ENCODE measurements around the gene RAB20.
"Not testable (repeated sequence)": the region's sequence is repeated elsewhere in the genome, so short reads cannot be mapped to it uniquely, and the experiment has no call there.

The RAB20 gene

DNA sequence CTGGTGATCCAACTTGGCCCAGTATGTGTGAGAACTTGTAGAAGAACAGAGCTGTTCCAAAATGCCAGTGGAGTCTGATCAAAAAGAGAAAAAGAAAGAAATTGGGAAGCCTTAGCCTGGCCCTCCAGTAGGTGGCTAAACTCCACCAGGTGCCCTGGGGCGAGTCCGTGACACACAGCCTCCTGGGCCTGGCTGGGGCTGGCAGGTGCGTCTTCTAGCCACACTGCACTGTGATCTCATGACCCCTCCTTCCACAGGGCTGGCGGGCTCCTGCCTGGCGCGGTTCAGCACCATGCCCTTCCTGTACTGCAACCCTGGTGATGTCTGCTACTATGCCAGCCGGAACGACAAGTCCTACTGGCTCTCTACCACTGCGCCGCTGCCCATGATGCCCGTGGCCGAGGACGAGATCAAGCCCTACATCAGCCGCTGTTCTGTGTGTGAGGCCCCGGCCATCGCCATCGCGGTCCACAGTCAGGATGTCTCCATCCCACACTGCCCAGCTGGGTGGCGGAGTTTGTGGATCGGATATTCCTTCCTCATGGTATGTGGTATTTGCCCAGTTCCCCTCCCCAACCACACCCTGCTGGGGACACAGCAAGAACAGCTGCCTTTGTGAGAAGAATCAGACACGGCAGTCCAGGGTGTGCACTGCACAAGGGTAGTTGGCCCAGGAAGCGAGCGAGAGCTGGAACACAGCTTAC lies 53.7 kb downstream of the RAB20 start:
- no peak for DNase-seq

- no peak for DNase-seq
Observed at GRCh38 chr13:110506859-110507566, 54.5 kb downstream of the RAB20 start.

GRCh38 chr13:110506396-110506795 lies 55.1 kb downstream of the RAB20 start:
- DNase-seq: no peak

DNA sequence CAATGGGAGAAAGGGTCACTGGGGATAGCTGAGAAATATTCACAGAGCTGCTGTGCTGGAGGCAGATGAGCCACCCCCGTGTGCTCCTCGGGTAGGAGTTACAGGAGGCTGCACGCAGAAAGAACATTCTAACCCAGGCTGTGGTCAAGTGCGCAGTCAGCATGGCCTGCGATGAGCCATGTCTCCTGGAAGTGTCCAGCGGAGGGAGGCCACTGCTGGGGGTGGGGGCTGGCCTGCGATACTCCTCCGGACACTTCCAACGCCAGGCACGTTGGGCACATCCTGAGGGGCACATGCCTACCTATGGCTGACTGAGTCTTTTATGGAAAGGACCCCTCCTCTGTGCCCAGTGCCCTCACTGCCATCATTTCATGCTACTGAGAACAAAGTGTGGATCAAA lies 55.9 kb downstream of the RAB20 start:
- no peak for DNase-seq

DNA sequence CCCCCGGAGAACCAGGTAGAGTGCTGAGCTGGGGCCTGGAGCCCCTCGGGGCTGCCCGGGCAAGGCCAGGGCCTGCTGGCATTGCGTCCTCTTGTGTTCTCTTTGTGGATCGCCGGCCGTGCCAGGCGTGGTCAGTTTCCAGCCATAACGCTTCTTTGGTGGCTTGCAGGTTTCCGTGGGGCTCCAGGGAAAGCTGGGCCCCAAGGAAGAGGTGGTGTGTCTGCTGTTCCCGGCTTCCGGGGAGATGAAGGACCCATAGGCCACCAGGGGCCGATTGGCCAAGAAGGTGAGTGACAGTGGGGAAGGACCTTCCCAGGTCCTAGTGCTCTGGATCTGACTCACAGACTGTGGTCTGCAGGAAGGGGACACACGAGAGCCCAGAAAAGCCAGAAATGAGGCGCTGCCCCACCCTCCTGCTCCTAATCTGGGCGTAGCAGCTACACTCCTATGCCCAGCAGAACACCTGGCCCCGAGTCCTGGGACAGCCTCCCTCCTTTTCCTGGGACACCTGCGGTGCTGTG lies 57.5 kb downstream of the RAB20 start:
- no peak for DNase-seq

- DNase-seq: no peak
Observed at GRCh38 chr13:110503037-110503901, 58.3 kb downstream of the RAB20 start.

- no peak for DNase-seq
Observed at GRCh38 chr13:110501188-110501587, 60.3 kb downstream of the RAB20 start.

GRCh38 chr13:110500341-110500740 lies 61.2 kb downstream of the RAB20 start:
- no peak for DNase-seq

GRCh38 chr13:110499621-110500281 lies 61.8 kb downstream of the RAB20 start:
- DNase-seq: no peak

DNA sequence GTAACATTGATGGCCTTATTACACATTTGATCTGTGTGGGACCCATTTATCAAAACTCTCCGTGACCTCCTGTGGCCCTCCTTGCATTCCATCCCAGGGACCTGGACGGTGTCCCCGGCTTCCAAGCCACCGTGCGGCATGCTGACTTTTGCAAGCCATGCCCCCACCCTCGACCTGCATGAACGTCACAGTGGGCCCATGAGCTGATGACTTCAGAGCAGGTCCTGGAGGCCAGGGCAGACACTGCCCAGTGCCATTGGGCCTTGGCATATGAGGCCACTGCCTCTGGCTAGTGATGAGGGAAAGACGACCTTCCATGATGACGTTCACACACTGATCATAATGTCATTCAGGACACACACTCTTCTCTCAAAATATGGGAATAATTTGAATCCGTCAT lies 62.8 kb downstream of the RAB20 start:
- DNase-seq: no peak

GRCh38 chr13:110498327-110498726 lies 63.2 kb downstream of the RAB20 start:
- DNase-seq: no peak

DNA sequence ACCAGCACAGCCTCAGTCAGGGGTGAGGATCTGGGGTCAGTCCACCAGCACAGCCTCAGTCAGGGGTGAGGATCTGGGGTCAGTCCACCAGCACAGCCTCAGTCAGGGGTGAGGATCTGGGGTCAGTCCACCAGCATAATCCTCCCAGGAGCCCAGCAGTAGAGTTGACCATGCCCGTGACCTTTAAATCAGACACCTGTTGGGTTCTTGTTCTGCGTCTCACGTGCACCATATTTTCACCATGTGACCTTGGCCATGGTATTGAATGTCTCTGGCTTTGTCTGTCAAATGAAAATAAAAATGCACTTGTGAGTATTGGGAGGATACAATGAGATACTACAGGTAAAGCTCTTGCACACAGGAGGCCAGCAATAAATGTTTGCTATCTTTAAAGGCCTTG lies 63.6 kb downstream of the RAB20 start:
- DNase-seq: not testable (repeated sequence)

DNA sequence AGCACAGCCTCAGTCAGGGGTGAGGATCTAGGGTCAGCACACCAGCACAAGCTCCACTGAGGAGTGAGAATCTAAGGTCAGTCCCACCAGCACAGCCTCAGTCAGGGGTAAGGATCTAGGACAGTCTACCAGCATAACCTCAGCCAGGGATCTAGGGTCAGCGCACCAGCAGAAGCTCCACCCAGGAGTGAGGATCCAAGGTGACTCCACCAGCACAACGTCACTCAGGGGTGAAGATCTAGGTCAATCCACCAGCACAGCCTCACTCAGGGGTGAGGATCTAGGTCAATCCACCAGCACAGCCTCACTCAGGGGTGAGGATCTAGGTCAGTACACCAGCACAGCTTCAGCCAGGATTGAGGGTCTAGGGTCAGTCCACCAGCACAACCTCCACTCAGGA lies 64.5 kb downstream of the RAB20 start:
- no peak for DNase-seq

GRCh38 chr13:110496281-110496680 lies 65.2 kb downstream of the RAB20 start:
- no peak for DNase-seq

DNA sequence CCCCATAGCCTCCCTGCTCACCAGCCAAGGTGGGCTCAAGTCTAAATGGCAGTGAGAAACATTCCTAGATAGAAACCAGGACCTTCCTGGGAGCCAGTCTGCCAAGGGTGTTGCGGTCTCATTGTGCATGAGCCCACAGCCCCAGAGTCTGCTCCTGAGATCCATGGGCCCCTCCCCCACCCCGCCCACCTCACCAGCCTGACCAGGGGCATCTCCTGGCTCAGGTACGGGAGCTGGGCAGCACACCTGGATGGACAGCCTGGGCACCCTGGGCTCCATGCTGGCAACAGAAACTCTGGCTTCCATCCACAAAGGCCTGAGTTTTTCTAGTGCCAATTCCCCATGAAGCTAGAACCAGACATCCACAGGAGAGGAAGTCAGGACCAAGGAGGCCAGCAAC lies 65.6 kb downstream of the RAB20 start:
- no peak for DNase-seq

GRCh38 chr13:110495376-110495775 lies 66.1 kb downstream of the RAB20 start:
- DNase-seq: no peak

DNA sequence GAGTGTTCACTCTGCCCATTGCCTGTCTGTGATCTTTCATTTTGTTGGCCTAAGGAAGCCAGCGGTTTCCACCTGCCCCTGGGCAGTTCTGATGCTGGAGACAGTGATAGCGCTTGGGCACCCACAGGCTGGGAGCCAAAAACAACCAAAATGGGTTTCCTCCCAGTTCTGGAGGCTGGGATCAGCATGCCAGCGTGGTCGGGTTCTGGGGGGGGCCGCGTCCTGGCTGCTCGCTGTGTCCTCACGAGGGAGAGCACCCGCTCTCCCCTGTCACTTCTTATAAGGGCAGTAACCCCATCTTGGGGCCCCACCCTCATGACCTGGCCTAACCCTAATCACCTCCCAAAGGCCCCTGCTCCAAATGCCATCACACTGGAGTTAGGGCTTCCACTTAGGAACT lies 67.9 kb downstream of the RAB20 start:
- DNase-seq: no peak

DNA sequence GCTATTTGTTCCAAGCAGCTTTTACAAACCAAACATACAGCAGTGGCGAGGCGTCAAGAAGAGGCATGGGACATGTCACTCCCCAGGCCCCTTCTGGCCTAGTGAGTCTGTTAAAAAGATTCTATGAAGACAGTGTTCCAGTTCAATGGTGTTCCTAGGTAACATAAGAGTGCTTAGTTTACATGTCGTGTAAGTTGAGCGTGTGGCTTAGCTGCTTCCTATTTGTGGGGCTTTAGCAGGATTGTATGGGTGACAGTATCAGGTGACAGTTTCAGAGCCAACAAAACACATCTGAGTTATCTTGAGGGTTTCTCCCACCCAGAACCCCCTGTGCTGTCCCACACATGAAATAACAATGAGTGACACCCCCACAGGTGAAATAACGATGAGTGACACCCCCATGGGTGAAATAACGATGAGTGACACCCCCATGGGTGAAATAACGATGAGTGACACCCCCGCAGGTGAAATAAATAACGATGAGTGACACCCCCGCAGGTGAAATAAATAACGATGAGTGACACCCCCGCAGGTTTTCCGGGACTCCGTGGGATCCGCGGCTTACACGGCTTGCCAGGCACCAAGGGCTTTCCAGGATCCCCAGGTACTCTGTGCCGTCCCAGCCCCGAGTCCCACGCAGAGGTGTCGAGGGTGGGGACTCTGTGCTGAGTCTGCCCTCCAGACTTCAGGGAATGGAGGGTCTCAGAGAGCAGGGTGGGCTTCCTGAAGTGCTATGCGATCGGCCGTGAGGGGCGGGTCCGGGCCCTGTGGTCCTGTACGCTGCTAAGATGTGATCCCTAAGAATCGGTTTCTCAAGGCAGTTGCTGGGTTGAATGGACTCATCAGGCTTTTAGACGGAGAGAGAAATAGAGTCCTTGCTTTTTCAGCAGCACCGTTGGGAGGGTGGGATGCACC lies 68.6 kb downstream of the RAB20 start:
- DNase-seq: no peak

DNA sequence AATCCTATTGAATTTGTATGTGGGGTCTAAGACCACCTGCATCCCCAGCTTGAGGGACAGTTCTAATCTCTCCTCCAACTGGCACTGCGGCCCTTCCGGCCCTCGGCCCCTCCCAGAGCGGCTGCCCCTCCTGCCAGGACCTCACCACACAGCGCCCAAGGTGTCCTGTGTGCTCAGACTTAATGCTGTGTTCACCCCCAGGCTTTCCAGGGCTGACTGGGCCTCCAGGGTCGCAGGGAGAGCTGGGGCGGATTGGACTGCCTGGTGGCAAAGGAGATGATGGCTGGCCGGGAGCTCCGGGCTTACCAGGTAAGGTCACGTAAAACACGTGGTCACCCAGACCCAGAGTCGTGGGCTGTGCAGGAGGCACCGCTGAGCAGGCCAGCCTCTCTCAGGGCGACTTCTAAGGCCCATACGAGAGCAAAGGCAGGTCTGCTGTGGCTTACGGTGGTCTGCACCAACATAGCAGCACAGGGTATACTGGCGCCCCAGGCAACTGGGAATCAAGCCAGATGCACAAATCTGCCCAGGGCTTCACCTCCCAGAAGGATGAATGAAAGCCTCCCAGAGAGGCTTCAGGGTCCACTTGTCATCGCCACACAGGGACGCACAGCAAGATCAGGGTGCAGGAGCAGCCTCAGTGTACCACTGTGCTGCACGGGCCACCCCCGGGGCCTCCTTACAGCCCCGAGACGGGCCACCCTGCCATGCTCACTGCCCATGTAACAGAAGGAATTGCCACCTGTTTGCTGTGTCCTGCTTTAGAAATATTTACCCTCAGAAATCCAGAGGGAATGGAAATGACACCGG lies 69.4 kb downstream of the RAB20 start:
- no peak for DNase-seq

DNA sequence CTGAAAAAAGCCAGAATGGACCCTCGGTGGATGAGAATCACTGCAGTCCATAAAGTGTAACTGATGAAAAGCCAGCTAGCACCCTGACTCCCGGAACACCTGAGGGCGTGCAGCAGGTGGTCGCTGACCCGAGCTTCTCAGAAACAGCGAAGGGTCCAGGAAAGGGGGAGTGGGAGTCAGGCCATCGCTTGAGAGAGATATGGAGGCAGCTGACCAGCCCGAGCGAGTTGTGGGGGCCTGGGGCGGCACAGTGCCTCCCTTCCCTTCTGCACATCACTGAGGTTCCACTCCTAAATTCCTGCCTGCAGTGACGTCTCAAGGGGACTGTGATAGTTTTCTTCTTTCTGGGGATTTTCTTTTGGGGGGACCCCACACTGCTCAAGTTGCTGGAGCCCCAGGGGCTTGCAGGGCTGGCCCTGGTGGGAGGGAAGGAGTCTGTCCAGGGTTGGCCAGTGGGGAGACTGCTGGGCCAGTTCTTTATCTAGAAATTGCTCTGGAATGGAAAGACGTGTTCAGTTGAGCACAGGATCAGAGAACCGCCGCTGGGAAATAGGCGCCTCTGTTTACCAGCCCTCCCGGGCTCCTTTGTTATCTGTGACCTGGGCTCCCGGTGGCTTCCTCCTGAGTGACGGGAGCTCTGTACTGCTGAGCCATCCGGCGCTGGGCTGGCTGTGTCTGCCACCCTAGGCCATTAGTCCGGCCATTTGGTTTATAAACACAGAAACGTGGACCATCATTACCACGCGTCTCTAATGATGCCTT lies 71.3 kb downstream of the RAB20 start:
- DNase-seq: no peak

Measured in stimulated activated CD4-positive, alpha-beta T cell treated with anti-CD3 and anti-CD28 coated beads, Interleukin-2, amount 100 ng/mL, for 48 hours (primary cell).